HepG2 (cell line): ENCODE results near the gene ENPP1. TPM values are rescaled to one million over a fixed set of nuclear protein-coding genes. Genes with fewer than 3 reads are reported as not detected.
A peak's percentile ranks its signal among the peaks of the same experiment; 100 is the strongest.

Experiments used
- ATAC-seq: fragments of 200-7000 bp; cut with Tn5 transposase; 3 replicates; pipeline ENCODE4 v1.9.1; 2020; ENCODE audit warnings: mild to moderate bottlenecking, moderate library complexity
- BruUV-seq: library from RNA; stranded (reverse); fragments of 400-500 nt; replicated peaks from 2 replicates; lab custom pipeline; 2021; lab: Mats Ljungman, UMichigan
- CTCF ChIA-PET: fragments of 300-600 bp; formaldehyde crosslinking; extraction: SDS; loops from one replicate; lab custom pipeline; 2021; ENCODE audit warnings: low total read pairs, inconsistent platforms, low intra/inter-chr PET ratio; lab: Yijun Ruan, JAX
- POLR2A ChIA-PET: fragments of 350-600 bp; sonication (Branson Sonifier 250); formaldehyde crosslinking; loops from one replicate; lab custom pipeline; 2020; ENCODE audit warnings: antibody characterized with exemption, inconsistent platforms; lab: Yijun Ruan, JAX
- DNase-seq: peaks from one replicate; pipeline ENCODE4 v3.0.0-alpha.2; 2015; ENCODE audit warnings: low spot score
- FAIRE-seq: peaks from 3 replicates; lab custom pipeline; 2011; peaks lifted over from hg19 to GRCh38; lab: Jason Lieb, UNC
- H2AFZ ChIP-seq: one replicate; pipeline ENCODE4 v1.6.1; 2011; ENCODE audit warnings: low read length, inconsistent platforms
- H3K27ac ChIP-seq: fragments of 300-600 bp; 3 replicates; pipeline ENCODE4 v1.8.0; 2011; ENCODE audit warnings: mixed run types, mild to moderate bottlenecking, mixed read lengths, low read length, inconsistent platforms; ENCODE audit not compliant: insufficient read depth; ENCODE audit errors: extremely low read length
- H3K27me3 ChIP-seq, 2 experiments: fragments of 200-600 bp in 1 of 2; 2 replicates in 1 of 2; 3 replicates in 1 of 2; pipeline versions ENCODE4 v1.6.0 to v1.8.0; 2011; ENCODE audit warnings: low read length in 2 of 2, mild to moderate bottlenecking in 2 of 2, moderate library complexity in 2 of 2, inconsistent platforms in 1 of 2; ENCODE audit not compliant: insufficient read depth in 2 of 2, control insufficient read depth in 1 of 2
- H3K36me3 ChIP-seq, 2 experiments: fragments of 200-600 bp in 1 of 2; replicated peaks in 1 of 2; 2 replicates in 1 of 2; 3 replicates in 1 of 2; pipeline versions ENCODE4 v1.5.1 to v1.8.0; 2011; ENCODE audit warnings: low read length in 2 of 2, inconsistent platforms in 1 of 2; ENCODE audit not compliant: insufficient read depth in 2 of 2, control insufficient read depth in 1 of 2
- H3K4me1 ChIP-seq: 2 replicates; pipeline ENCODE4 v1.5.1; 2012; ENCODE audit warnings: low read length, inconsistent platforms; ENCODE audit not compliant: insufficient read depth
- H3K4me2 ChIP-seq: 2 replicates; pipeline ENCODE4 v1.6.0; 2011; ENCODE audit warnings: low read depth, low read length, inconsistent platforms
- H3K4me3 ChIP-seq, 3 experiments: fragments of 200-600 bp in 1 of 3; sonication (generic), shearing (Covaris generic) in 1 of 3; replicated peaks in 1 of 3; 2 replicates each; pipeline ENCODE4 v1.5.1; 2011 to 2016; ENCODE audit warnings: low read length in 3 of 3, inconsistent platforms in 2 of 3, low read depth in 2 of 3, mild to moderate bottlenecking in 2 of 3, control low read depth in 1 of 3, mixed read lengths in 1 of 3; ENCODE audit not compliant: insufficient read depth in 1 of 3
- H3K79me2 ChIP-seq: one replicate; pipeline ENCODE4 v1.6.1; 2011; ENCODE audit warnings: low read length, inconsistent platforms; ENCODE audit not compliant: insufficient read depth
- H3K9ac ChIP-seq: 2 replicates; pipeline ENCODE4 v1.6.0; 2011; ENCODE audit warnings: mild to moderate bottlenecking, low read depth, low read length, inconsistent platforms; ENCODE audit not compliant: insufficient read depth
- H3K9me3 ChIP-seq: 2 replicates; pipeline ENCODE4 v1.5.1; 2012; ENCODE audit warnings: mild to moderate bottlenecking, low read length
- H4K20me1 ChIP-seq: 2 replicates; pipeline ENCODE4 v1.6.0; 2011; ENCODE audit warnings: inconsistent platforms, mild to moderate bottlenecking, low read length, moderate library complexity; ENCODE audit not compliant: insufficient read depth
- KDM5B ChIP-seq: sonication (generic); formaldehyde crosslinking; IDR thresholded peaks from 2 replicates; pipeline ENCODE4 v1.4.0; 2020; ENCODE audit warnings: missing genetic modification reagents, mild to moderate bottlenecking, borderline replicate concordance
- MIER2 ChIP-seq: IDR thresholded peaks from 2 replicates; pipeline ENCODE4 v1.6.1; 2016; ENCODE audit warnings: missing biosample characterization, missing genetic modification reagents
- RARA ChIP-seq: IDR thresholded peaks from 2 replicates; pipeline ENCODE4 v1.6.1; 2016; ENCODE audit warnings: missing genetic modification reagents, missing compliant biosample characterization
- WIZ ChIP-seq: sonication (generic); formaldehyde crosslinking; IDR thresholded peaks from 2 replicates; pipeline ENCODE4 v1.5.1; 2020; ENCODE audit warnings: mild to moderate bottlenecking, missing genetic modification reagents
- ZNF124 ChIP-seq: sonication (generic); formaldehyde crosslinking; IDR thresholded peaks from 2 replicates; pipeline ENCODE4 v1.4.0; 2020; ENCODE audit warnings: missing genetic modification reagents
- ZNF678 ChIP-seq: sonication (generic); formaldehyde crosslinking; IDR thresholded peaks from 2 replicates; pipeline ENCODE4 v1.4.0; 2020; ENCODE audit warnings: mild to moderate bottlenecking, missing genetic modification reagents
- WGBS: methylation state at CpG from one replicate; pipeline ENCODE4 v1.1.6; 2017; ENCODE audit warnings: low lambda C conversion rate; 5-methylcytosine and 5-hydroxymethylcytosine counted together
- in situ Hi-C: cut with HindIII; loops from 2 replicates; pipeline ENCODE4 v1.10.0; 2017; ENCODE audit warnings: low pct_unique_long_range_greater_than_20kb; ENCODE audit not compliant: extremely low pct_ligation_motif_present
- intact Hi-C: fragments of 100-400 bp; cut with micrococcal nuclease; formaldehyde crosslinking; loops from one replicate; pipeline ENCODE4 v1.10.0; 2022; ENCODE audit not compliant: unreplicated experiment
- polyA plus RNA-seq, 8 experiments: library from polyadenylated mRNA; depleted of rRNA in 3 of 8; stranded (reverse) in 7 of 8; unstranded in 1 of 8; fragments of >200 nt; fragmentation: Illumina TruSeq in 4 of 8; extraction: Trizol in 4 of 8; gene quantifications; 2 replicates each; pipeline versions ENCODE4 v1.2.1 to v1.2.3, GENCODE V29; 2011 to 2016; ENCODE audit warnings: low read depth in 4 of 8, missing spikeins in 1 of 8, mixed read lengths in 1 of 8; ENCODE audit not compliant: insufficient read depth in 1 of 8
- total RNA-seq, 5 experiments: library from RNA; depleted of rRNA; stranded (reverse); fragments of >200 nt; fragmentation: Illumina TruSeq; extraction: Trizol; gene quantifications; 2 replicates each; pipeline ENCODE4 v1.2.3, GENCODE V29; 2016; ENCODE audit warnings: low read depth in 1 of 5
- TF ChIP-seq, protein P1 (sequence below): sonication (generic); formaldehyde crosslinking; IDR thresholded peaks from 2 replicates; pipeline ENCODE4 v1.4.0; 2020; ENCODE audit warnings: missing genetic modification reagents, mild to moderate bottlenecking, borderline replicate concordance
- TF ChIP-seq, protein P2 (sequence below): sonication (generic); formaldehyde crosslinking; IDR thresholded peaks from 2 replicates; pipeline ENCODE4 v1.4.0; 2020; ENCODE audit warnings: missing genetic modification reagents

The ENPP1 gene
- total and polyA plus RNA-seq, 2 of the 13 experiments (the other 11 are each of a cell fraction or from before 2014, with no cell fraction given), result 56.5 to 160 TPM

DNA sequence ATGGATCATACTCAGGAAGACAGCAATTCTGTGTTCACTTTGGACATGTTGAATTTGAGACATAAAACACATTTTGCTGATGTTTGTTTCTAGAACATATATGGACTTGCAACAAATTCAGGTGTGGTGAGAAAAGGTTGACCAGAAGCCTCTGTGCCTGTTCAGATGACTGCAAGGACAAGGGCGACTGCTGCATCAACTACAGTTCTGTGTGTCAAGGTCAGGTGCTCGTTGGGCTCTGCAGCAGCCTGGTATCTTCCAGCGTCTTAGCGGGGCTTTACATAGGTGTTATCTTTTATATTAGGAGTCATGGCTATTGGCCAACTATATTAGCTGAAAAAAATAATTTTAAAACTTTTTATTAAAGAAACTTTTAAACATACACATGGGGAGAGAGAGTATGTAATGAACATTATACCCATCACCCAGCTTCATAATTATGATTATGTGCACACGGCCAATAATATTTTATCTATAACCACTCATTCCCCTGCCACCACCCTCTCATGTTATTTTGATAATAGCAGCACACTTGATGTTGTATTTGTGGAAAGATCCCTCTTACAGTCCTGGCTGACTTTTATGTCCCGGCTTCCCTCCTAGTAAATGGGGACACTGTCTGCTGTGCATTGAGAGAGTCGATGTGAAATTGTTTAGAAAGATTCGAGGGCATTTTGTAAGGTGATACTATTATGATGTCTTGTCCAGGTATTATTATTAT, 43.4 kb downstream of the ENPP1 start:
- 91% methylated on average over 8 of the region's 8 CpGs for WGBS
- intact Hi-C loops, result no loop called here

DNA sequence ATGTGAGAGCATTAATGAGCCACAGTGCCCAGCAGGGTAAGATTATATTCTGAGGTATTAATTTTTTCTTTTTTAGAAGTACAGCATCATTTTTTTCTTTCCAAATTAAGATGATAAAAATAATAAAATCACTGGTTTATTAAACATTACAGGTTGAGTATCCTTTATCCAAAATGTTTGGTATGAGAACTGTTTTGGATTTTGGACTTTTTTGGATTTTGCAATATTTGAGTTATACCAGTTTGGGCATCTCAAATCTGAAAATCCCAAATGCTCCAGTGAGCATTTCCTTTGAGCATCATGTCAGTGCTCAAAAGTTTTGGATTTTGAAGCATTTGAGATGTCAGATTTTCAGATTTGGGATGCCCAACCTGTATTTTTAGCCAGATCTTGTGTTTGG, 44.4 kb downstream of the ENPP1 start:
- in situ Hi-C loops, result no loop called here
- ATAC-seq (no peak), DNase-seq (no peak), FAIRE-seq (no peak)
- Histone ChIP-seq H3K36me3 (peaks cover 26 to 66% of the 10 kb centered on the region in 2 experiments), H3K79me2 (peaks cover 27% of the 10 kb centered on the region), H3K4me2 (no peak overlapping the region), H2AFZ (no peak overlapping the region), H3K4me1 (peaks cover 45% of the 10 kb centered on the region), H4K20me1 (peaks cover 16% of the 10 kb centered on the region), H3K9ac (no peak overlapping the region), H3K27ac (no peak overlapping the region), H3K27me3 (no peaks in the 10 kb centered on the region), H3K4me3 (no peak overlapping the region), H3K9me3 (no peaks in the 10 kb centered on the region)
- BruUV-seq, result no TSS peak
- POLR2A ChIA-PET, result no interaction called here
- intact Hi-C loops, result no loop called here
- CTCF ChIA-PET, result no interaction called here
- no peak for TF ChIP-seq ZNF124 (CRISPR knock-in tag)
- TF ChIP-seq, protein P1, sequence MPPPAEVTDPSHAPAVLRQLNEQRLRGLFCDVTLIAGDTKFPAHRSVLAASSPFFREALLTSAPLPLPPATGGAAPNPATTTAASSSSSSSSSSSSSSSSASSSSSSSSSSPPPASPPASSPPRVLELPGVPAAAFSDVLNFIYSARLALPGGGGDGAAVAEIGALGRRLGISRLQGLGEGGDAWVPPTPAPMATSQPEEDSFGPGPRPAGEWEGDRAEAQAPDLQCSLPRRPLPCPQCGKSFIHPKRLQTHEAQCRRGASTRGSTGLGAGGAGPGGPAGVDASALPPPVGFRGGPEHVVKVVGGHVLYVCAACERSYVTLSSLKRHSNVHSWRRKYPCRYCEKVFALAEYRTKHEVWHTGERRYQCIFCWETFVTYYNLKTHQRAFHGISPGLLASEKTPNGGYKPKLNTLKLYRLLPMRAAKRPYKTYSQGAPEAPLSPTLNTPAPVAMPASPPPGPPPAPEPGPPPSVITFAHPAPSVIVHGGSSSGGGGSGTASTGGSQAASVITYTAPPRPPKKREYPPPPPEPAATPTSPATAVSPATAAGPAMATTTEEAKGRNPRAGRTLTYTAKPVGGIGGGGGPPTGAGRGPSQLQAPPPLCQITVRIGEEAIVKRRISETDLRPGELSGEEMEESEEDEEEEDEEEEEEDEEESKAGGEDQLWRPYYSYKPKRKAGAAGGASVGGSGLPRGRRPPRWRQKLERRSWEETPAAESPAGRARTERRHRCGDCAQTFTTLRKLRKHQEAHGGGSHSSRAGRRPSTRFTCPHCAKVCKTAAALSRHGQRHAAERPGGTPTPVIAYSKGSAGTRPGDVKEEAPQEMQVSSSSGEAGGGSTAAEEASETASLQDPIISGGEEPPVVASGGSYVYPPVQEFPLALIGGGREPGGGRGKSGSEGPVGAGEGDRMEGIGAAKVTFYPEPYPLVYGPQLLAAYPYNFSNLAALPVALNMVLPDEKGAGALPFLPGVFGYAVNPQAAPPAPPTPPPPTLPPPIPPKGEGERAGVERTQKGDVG (CRISPR knock-in tag), result no peak
- TF ChIP-seq RARA (CRISPR knock-in tag), result no peak
- TF ChIP-seq ZNF678 (CRISPR knock-in tag), result no peak
- TF ChIP-seq WIZ (CRISPR knock-in tag), result no peak
- TF ChIP-seq KDM5B, result no peak

More for the DNA sequence above, 43.4 kb downstream of the ENPP1 start:
- Histone ChIP-seq H3K9ac (no peak overlapping the region), H3K9me3 (no peaks in the 10 kb centered on the region), H3K27ac (no peak overlapping the region), H3K4me1 (peaks cover 55% of the 10 kb centered on the region), H2AFZ (no peak overlapping the region), H3K79me2 (peaks cover 37% of the 10 kb centered on the region), H3K36me3 (peaks cover 26 to 66% of the 10 kb centered on the region in 2 experiments), H3K27me3 (no peaks in the 10 kb centered on the region; a peak in 1 of 5 replicates), H4K20me1 (peaks cover 26% of the 10 kb centered on the region), H3K4me3 (no peak overlapping the region), H3K4me2 (no peak overlapping the region)
- DNase-seq (no peak), FAIRE-seq (no peak), ATAC-seq (peak; percentile 31; the same call in 1 of the 3 replicates)
- in situ Hi-C loops, result no loop called here
- no TSS peak for BruUV-seq
- TF ChIP-seq, protein P2, sequence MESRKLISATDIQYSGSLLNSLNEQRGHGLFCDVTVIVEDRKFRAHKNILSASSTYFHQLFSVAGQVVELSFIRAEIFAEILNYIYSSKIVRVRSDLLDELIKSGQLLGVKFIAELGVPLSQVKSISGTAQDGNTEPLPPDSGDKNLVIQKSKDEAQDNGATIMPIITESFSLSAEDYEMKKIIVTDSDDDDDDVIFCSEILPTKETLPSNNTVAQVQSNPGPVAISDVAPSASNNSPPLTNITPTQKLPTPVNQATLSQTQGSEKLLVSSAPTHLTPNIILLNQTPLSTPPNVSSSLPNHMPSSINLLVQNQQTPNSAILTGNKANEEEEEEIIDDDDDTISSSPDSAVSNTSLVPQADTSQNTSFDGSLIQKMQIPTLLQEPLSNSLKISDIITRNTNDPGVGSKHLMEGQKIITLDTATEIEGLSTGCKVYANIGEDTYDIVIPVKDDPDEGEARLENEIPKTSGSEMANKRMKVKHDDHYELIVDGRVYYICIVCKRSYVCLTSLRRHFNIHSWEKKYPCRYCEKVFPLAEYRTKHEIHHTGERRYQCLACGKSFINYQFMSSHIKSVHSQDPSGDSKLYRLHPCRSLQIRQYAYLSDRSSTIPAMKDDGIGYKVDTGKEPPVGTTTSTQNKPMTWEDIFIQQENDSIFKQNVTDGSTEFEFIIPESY (CRISPR knock-in tag), result 0 out of 2 replicates have a peak, but pooled peaks have one; percentile 40
- TF ChIP-seq MIER2 (CRISPR knock-in tag), result no peak
- POLR2A ChIA-PET, result no interaction called here
- CTCF ChIA-PET, result no interaction called here
